ACC112 (cell line): ENCODE data around the gene MDP1.

Experiments used
- H2AFZ ChIP-seq: fragments of 200-600 bp; sonication (generic); one replicate; pipeline ENCODE4 v1.6.0; 2017; ENCODE audit warnings: antibody characterized with exemption, low read length; ENCODE audit not compliant: unreplicated experiment
- H3K27ac ChIP-seq: fragments of 200-600 bp; sonication (generic); 2 replicates; pipeline ENCODE4 v1.5.1; 2014; ENCODE audit warnings: low read depth, mild to moderate bottlenecking, antibody characterized with exemption, low read length, moderate library complexity
- H3K27me3 ChIP-seq: fragments of 200-600 bp; sonication (generic); 2 replicates; pipeline ENCODE4 v1.6.1; 2014; ENCODE audit warnings: mild to moderate bottlenecking, antibody characterized with exemption, low read length, moderate library complexity, mixed read lengths; ENCODE audit not compliant: insufficient read depth
- H3K36me3 ChIP-seq: fragments of 200-600 bp; sonication (generic); 2 replicates; pipeline ENCODE4 v1.6.1; 2016; ENCODE audit warnings: mild to moderate bottlenecking, antibody characterized with exemption, low read length, moderate library complexity, mixed read lengths; ENCODE audit not compliant: insufficient read depth
- H3K4me1 ChIP-seq: fragments of 200-600 bp; sonication (generic); one replicate; pipeline ENCODE4 v1.6.1; 2016; ENCODE audit warnings: low read length, mixed read lengths; ENCODE audit not compliant: insufficient read depth, unreplicated experiment, control insufficient read depth
- H3K4me3 ChIP-seq: fragments of 200-600 bp; sonication (generic); 2 replicates; pipeline ENCODE4 v1.5.1; 2014; ENCODE audit warnings: mild to moderate bottlenecking, low read depth, low read length
- H3K79me2 ChIP-seq: fragments of 200-600 bp; sonication (generic); one replicate; pipeline ENCODE4 v1.6.0; 2016; ENCODE audit warnings: low read length; ENCODE audit not compliant: control insufficient read depth, unreplicated experiment, insufficient read depth

The MDP1 gene

DNA sequence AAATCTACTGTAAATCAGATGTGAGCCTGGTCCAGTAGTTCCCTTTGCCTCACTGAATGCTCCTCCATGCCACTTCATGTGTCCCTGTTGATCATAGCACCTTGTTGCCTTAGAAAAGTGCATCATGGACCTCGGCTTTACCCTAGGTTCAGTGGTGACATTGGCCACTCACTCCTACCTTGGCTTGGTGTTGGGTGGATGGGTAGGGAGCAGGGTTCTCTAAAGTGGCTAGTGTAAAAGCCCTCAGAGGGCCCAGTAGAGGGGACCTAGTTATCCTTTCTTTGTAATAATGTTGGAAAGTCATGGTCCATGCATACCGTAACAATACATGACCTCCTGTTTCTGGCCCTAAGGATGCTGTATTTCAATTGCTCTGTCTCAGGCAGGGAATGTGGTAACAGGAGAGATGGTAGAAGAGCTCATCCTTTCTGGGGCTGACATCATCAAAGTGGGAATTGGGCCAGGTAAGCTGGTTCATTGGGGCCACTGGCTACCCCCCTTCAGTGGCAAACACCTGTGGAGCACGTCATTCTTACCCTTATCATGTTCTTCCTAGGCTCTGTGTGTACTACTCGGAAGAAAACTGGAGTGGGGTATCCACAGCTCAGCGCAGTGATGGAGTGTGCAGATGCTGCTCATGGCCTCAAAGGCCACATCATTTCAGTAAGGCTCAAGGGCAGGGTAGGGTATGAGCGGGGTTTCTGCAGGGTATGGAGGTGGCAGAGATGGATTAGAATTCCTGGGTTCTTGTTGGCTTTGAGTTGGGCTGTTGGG, 21.0 kb upstream of the MDP1 start:
- peaks cover 44% of the 10 kb centered on the region for H3K36me3 ChIP-seq
- H3K79me2 ChIP-seq, result peaks cover 62% of the 10 kb centered on the region
- no peaks in the 10 kb centered on the region for H3K27me3 ChIP-seq
- H3K4me1 ChIP-seq, result peaks cover 59% of the 10 kb centered on the region
- H3K27ac ChIP-seq, result no peak overlapping the region
- H2AFZ ChIP-seq, result no peak overlapping the region
- no peak overlapping the region for H3K4me3 ChIP-seq

DNA sequence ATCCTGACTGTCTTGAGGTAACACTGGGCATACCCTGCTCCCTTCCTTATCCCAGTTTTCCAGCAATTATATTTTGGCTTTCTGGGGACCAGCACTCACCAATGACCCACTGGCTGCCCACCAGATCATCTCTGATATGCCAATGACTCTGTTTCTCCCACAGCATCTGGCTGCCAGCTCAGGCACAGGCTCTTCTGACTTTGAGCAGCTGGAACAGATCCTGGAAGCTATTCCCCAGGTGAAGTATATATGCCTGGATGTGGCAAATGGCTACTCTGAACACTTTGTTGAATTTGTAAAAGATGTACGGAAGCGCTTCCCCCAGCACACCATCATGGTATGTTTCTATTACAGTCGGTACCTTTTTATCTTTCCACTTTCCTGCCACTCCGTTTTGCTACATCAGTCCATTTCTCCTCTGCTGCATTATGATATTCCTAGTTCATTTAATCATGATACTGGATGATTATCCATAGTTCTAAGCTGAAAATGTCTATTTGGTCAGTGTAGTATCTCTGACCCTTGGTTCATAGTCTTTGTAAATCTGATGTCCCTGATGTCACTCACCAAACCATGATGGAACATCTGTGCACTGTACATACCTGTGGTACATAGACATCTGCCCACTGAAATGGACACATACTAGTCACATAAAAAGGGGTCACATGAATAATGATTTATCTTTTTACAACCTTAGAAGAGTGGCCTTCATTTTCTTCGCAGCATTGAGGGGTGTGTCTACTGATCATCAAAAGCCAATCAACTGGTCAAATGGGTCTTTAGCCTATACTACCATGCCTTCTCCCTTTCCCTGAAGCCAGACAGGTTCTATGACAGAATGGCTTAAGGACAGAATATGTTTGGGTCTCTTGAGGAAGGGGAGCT, 20.2 kb upstream of the MDP1 start:
- no peak overlapping the region for H3K27ac ChIP-seq
- peaks cover 62% of the 10 kb centered on the region for H3K79me2 ChIP-seq
- peaks cover 43% of the 10 kb centered on the region for H3K36me3 ChIP-seq
- peaks cover 54% of the 10 kb centered on the region for H3K4me1 ChIP-seq
- H3K27me3 ChIP-seq, result no peaks in the 10 kb centered on the region
- no peak overlapping the region for H2AFZ ChIP-seq
- H3K4me3 ChIP-seq, result no peak overlapping the region

DNA sequence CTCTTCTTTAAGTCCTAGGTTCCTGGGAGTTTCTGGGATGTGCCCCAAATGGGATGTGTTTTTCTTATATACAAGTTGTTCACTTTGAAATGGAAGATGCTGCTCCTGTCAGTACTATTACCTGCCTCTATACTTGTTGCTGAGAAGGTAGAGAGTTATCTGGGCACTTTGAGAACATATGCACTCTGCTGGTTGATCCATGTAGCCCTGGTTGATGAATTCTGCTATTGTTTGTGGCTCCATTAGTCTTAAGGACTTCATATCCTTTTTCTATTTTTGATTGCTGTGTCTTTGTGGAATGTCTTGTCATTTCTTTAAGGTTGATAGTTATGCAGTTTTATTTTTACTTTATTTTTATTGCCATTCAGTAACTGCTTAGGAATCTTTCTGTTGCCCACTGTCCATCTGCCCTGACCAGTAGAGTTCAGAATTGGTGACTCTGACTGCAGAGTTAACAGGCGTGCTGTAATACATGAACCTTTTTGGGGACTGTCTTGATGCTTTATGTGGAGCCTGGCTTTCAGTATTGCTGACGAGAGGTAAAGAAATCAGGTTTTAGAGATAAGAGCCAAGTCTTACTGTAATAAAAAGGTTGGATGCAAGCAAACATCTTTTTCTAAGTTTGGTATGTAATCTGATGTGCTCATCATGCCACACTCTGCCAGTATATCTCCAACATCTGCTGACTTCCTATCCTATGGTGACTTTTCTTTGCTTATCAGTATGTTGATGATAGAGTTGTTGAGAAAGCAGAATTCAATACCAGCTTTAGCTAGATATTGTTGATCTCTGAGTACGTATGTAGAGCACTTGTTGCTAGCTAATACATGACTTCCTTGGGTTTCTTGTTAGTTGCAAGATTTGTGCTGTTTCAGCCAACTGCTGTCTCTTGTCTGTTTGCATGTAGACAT, 18.5 kb upstream of the MDP1 start:
- H3K27ac ChIP-seq, result no peak overlapping the region
- peaks cover 31% of the 10 kb centered on the region; the same call in 1 of the 2 replicates for H3K36me3 ChIP-seq
- H2AFZ ChIP-seq, result no peak overlapping the region
- H3K79me2 ChIP-seq, result peaks cover 58% of the 10 kb centered on the region
- H3K4me3 ChIP-seq, result peak overlapping the region; percentile 95
- H3K27me3 ChIP-seq, result no peaks in the 10 kb centered on the region
- H3K4me1 ChIP-seq, result peaks cover 42% of the 10 kb centered on the region

DNA sequence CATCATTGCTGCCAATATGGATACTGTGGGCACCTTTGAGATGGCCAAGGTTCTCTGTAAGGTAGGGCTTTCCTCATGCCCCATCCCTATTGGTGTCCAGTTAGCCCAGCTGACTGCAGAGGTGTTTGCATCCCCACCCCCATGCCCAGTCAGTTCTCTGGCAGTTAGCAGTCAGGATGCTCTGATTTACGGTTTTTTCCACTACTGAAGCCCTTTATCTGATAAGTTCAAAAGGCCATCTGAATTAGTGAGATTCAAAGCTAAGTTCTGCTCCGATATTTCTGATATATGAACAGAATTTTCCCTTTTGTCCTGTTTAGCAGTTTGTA, 17.6 kb upstream of the MDP1 start:
- H3K27ac ChIP-seq, result peak overlapping the region; percentile 92
- H2AFZ ChIP-seq, result no peak overlapping the region
- peaks cover 57% of the 10 kb centered on the region for H3K79me2 ChIP-seq
- peaks cover 33% of the 10 kb centered on the region for H3K4me1 ChIP-seq
- H3K4me3 ChIP-seq, result peak overlapping the region; percentile 95
- H3K36me3 ChIP-seq, result peaks cover 27% of the 10 kb centered on the region; the same call in 1 of the 2 replicates
- H3K27me3 ChIP-seq, result no peaks in the 10 kb centered on the region

DNA sequence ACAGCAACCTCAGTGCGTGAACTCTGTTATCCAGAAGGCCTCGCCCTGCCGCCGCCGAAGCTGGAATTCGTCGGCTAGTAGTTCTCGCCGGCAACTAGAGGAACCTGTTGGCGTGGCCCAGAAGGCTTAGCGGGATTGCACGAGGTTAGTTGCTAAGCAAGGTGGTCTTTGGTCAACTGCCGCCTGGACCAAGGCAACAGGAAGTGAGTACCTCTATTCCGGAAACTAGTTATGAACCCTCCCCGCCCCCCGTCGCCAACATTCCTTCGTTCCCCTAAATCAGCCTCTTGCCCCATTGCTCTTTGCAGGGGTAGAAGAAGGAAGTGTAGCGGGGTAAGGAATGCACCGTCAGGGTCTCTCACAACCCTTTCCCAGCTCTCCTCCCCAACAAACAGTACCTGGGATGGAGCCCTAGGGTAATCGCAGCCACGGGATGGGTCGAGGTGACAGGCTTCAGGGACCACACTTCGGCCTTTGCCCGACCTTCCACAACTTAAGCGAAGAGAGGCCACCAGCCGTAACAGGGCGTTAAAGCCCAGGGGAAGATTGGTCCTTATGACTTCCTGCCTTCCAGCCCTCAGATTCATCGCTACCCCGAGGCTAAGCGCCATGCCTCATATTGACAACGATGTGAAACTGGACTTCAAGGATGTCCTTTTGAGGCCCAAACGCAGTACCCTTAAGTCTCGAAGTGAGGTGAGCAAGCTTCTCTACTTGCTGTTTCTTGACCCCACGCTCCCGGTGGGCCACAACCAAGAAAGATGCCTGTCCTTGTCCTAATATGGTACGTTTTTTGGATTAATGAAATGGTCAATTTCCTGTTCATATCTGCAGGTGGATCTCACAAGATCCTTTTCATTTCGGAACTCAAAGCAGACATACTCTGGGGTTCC, 17.0 kb upstream of the MDP1 start, which contains the start of gene GMPR2:
GMPR2 (plus strand) TSS at position 285 of the 893 bp plus-strand sequence; CDS start at position 610, 325 bp downstream.
- peaks cover 27% of the 10 kb centered on the region for H3K4me1 ChIP-seq
- H3K36me3 ChIP-seq, result peaks cover 23% of the 10 kb centered on the region; the same call in 1 of the 2 replicates
- peak within 1 kb of the TSS; percentile 95 for H3K4me3 ChIP-seq
- peak within 1 kb of the TSS; percentile 98 for H2AFZ ChIP-seq
- H3K27ac ChIP-seq, result peak within 1 kb of the TSS; percentile 92
- peaks cover 63% of the 10 kb centered on the region for H3K79me2 ChIP-seq
- no peaks in the 10 kb centered on the region for H3K27me3 ChIP-seq

DNA sequence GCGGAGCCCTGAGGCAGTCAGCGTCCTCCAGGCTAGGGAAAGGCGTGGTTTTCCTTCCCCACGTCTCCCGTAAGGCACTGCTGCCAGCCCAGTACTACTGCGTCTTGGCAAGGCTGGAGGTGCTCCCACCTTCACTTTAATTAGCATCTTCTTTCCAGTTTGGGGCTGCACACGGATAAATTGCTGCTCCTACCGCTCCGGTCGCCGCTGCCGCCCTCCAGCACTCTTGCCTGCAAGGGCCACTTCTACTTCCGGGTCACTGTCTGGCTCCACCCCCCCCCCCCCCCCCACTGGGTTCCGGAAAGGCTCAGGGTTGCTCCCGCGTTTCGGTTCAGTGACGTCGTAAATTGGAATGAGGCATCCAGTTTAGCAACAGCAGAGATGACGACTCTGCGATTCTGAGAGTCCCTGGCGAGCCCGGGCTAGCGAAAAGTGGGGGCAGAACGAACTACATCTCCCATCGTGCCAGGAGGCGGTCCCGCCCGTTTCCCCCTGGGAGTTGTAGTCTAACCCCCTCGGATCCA, 16.3 kb upstream of the MDP1 start, which contains the start of gene NEDD8:
NEDD8 (minus strand) TSS at position 247 of the 524 bp plus-strand sequence; CDS start at position 147, 100 bp downstream.
- Histone ChIP-seq H3K79me2 (peaks cover 71% of the 10 kb centered on the region), H3K27me3 (no peaks in the 10 kb centered on the region), H3K4me1 (peaks cover 30% of the 10 kb centered on the region), H3K27ac (peak within 1 kb of the TSS; percentile 92), H3K4me3 (peak within 1 kb of the TSS; percentile 95), H2AFZ (peak within 1 kb of the TSS; percentile 98), H3K36me3 (peaks cover 23% of the 10 kb centered on the region; the same call in 1 of the 2 replicates)

DNA sequence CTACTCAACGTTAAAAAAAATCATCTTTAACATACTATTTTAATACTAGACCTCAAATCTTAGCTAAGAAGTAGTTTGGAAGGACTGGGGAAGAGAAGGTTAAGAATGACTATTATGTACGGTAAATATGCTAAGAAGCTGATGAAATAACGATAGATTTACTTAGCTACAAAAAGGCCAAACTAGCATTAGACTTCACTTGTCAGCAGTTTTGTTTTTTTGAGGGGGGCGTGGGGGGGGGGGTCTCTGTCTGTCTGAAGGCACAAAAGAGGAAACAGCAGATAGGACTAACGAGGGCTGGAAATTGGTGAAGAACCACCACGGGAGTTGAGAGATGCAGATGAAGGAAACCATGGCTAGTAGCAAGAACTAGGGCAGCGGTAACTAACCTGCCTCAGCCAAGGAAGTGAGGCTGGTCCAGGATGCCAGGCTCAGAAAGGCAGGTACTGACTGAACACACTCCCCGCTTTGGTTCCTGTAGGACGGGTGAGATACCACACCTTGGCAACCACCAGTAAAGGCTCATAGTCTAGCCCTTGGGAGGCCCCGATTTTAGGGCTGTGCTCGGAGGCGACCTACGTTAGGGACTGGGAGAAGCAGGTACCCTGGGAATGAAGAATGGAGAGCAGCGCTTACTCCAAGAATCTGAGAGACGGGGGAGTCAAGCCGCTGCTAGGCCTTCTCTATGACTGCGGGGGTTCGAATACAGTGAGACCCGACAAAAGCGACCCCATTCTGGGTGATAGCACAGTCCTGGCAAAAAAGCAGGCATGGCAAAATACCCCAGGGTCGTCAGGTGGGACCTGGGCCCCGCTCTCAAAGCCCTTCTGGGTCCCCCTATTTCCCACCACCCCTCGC, 15.6 kb upstream of the MDP1 start:
- H3K4me3 ChIP-seq, result peak overlapping the region; percentile 95
- H3K79me2 ChIP-seq, result peaks cover 77% of the 10 kb centered on the region
- H3K27ac ChIP-seq, result peak overlapping the region; percentile 92
- H3K36me3 ChIP-seq, result peaks cover 18% of the 10 kb centered on the region; the same call in 1 of the 2 replicates
- H3K27me3 ChIP-seq, result no peaks in the 10 kb centered on the region
- H3K4me1 ChIP-seq, result peaks cover 37% of the 10 kb centered on the region
- peak overlapping the region; percentile 64 for H2AFZ ChIP-seq

DNA sequence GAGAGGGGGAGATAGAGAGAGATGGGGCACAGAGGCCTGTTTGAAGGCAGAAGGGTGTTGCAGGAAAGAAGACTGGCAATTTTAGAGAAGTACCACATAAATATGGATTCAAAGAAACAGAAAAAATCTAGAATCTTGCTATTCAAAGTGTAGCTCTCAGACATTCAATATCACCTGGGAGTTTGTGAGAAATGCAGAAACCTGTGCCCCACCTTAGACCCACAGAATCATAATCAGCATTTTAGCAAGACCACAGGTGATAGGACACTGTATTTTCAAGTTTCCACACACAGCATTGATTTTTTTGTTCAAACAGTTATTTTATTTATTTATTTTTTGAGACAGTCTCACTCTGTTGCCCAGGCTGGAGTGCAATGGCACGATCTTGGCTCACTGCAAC, 13.0 kb upstream of the MDP1 start:
- H2AFZ ChIP-seq, result no peak overlapping the region
- no peak overlapping the region for H3K27ac ChIP-seq
- peaks cover 83% of the 10 kb centered on the region for H3K79me2 ChIP-seq
- no peak overlapping the region for H3K4me3 ChIP-seq
- H3K4me1 ChIP-seq, result peaks cover 40% of the 10 kb centered on the region
- H3K27me3 ChIP-seq, result no peaks in the 10 kb centered on the region
- H3K36me3 ChIP-seq, result peaks cover 8% of the 10 kb centered on the region; the same call in 1 of the 2 replicates
